ENCODE results near the gene HCFC1.

DNA sequence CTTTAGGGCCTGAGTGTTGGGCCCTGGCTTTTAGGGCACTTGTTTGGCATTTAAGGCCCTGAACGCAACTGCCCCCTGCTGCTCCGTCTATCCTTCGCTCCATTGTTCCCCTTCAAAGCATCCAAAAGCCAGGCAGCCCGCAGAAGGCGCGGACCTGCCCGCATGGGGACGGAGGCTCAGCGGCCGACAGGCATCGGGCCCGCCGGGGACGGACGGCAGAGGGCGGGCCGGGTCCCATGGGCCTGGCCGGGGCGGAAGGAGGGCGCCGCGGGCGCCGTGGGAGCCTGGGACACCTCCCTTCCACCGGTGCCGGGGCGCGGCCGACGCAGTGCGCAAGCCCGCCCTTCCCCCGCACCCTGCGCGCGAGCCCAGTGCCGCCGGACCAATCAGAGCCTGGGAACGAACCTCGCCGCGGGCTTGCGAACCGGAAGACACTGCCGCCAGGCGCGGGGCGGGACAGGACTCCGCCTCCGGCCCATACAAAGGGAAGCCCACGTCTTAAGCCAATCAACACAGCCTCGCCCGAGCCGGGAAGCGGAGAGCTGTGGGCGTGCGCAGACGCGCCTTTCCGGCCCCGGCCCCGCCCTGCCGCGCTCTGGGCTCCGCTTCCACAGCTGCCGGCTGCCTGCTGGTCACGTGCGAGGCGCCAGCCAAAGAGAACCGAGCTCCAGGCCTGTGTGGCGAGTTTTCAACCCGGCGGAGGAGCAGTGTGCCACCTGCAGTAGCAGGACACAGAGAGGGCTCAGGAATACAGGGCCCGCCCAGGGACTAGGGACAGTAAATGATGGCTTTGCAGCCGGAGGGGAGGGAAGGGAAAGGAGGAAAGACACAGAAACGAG is 43.5 kb downstream of the HCFC1 start:
- TF ChIP-seq, protein P1, sequence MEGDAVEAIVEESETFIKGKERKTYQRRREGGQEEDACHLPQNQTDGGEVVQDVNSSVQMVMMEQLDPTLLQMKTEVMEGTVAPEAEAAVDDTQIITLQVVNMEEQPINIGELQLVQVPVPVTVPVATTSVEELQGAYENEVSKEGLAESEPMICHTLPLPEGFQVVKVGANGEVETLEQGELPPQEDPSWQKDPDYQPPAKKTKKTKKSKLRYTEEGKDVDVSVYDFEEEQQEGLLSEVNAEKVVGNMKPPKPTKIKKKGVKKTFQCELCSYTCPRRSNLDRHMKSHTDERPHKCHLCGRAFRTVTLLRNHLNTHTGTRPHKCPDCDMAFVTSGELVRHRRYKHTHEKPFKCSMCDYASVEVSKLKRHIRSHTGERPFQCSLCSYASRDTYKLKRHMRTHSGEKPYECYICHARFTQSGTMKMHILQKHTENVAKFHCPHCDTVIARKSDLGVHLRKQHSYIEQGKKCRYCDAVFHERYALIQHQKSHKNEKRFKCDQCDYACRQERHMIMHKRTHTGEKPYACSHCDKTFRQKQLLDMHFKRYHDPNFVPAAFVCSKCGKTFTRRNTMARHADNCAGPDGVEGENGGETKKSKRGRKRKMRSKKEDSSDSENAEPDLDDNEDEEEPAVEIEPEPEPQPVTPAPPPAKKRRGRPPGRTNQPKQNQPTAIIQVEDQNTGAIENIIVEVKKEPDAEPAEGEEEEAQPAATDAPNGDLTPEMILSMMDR (conservative IDR thresholded peaks at IDR 0.05), result no peak; the same call in 1 of the 2 replicates
- TF ChIP-seq EZH2 (IDR thresholded peaks at IDR 0.05; ENCODE audit: low read depth), result no peak
